ENCODE measurements around the gene STAT6. TPM values are rescaled to one million over a fixed set of nuclear protein-coding genes. Genes with fewer than 3 reads are reported as not detected.

The STAT6 gene
- total and polyA plus RNA-seq, 2 donors (not counting 1 experiment from before 2014, with no cell fraction given): 544 to 736 TPM

GRCh38 chr12:57093415-57094207 is 17.6 kb downstream of the STAT6 start:
- H4K20me1 ChIP-seq (ENCODE audit: control insufficient read depth, insufficient read depth, low read length, poor library complexity, severe bottlenecking): peaks cover 22% of the 10 kb centered on the region
- H3K27ac ChIP-seq (ENCODE audit: low read length in 2 of 2): peak overlapping the region; percentile 73 to 82
- Mint-ChIP-seq H3K4me3 (peak overlapping the region; percentile 82), H3K9me3 (ENCODE audit: insufficient read depth) (no peaks in the 10 kb centered on the region), H3K4me1 (peaks cover 65% of the 10 kb centered on the region), H3K27me3 (no peaks in the 10 kb centered on the region), H3K27ac (peak overlapping the region; percentile 95)
- no peaks in the 10 kb centered on the region for H3K27me3 ChIP-seq (replicated peaks in 1 of 4; ENCODE audit: control extremely low read depth in 1 of 4, control insufficient read depth in 3 of 4, insufficient read depth in 4 of 4, low read length in 3 of 4)
- H3K9ac ChIP-seq (ENCODE audit: low read length): peak overlapping the region; percentile 43
- POLR2A ChIA-PET: interaction anchor here (0.5 to 3.6 kb wide), 14 partner anchors 10 to 1118 kb away, joined by 3 to 56 read pairs (median 6); partner anchors contain the start of genes NEMP1 and STAT6
- H3K4me2 ChIP-seq (replicated peaks; ENCODE audit: low read depth, low read length, poor library complexity, severe bottlenecking): peak overlapping the region; percentile 82
- DNase-seq: peak; percentile 79
- peak overlapping the region; percentile 46 for H2AFZ ChIP-seq (ENCODE audit: insufficient read depth, low read depth, low read length, poor library complexity, severe bottlenecking)
- H3K36me3 ChIP-seq (replicated peaks in 1 of 2; ENCODE audit: control extremely low read depth in 1 of 2, control insufficient read depth in 1 of 2, extremely low read depth in 1 of 2, insufficient read depth in 2 of 2, low read length in 1 of 2): peaks cover 0 to 48% of the 10 kb centered on the region in 2 experiments
- WGBS (ENCODE audit: insufficient coverage): 60% methylated on average over 22 of the region's 24 CpGs
- CTCF ChIA-PET: interaction anchor here (0.5 to 18.5 kb wide), 9 partner anchors 13 to 1046 kb away, joined by 3 to 406 read pairs (median 4); partner anchors contain the start of genes NEMP1 and STAT6
- H3K4me3 ChIP-seq (ENCODE audit: control extremely low read depth in 1 of 5, extremely low read depth in 1 of 5, insufficient read depth in 1 of 5, low read depth in 2 of 5, low read length in 4 of 5): peak overlapping the region in 4 of 5 experiments; percentile 2 to 29 (median 22)
- no peaks in the 10 kb centered on the region for H3K9me3 ChIP-seq (ENCODE audit: control extremely low read depth in 1 of 3, control insufficient read depth in 2 of 3, insufficient read depth in 1 of 3, low read length in 2 of 3)
- no peak for TF ChIP-seq EZH2 (IDR thresholded peaks at IDR 0.05; ENCODE audit: borderline replicate concordance, insufficient read depth, low read depth, low read length, poor library complexity, severe bottlenecking)
- peak; percentile 46 for TF ChIP-seq CTCF (IDR thresholded peaks at IDR 0.05)
- peaks cover 22 to 35% of the 10 kb centered on the region in 2 donors for H3K4me1 ChIP-seq (ENCODE audit: control insufficient read depth in 2 of 2, insufficient read depth in 2 of 2, low read length in 2 of 2)
- intact Hi-C loops (cut with micrococcal nuclease): loop anchor here (1.0 to 2.0 kb wide), 3 partner anchors 15 to 24 kb away; partner anchors contain the start of gene NEMP1
- ATAC-seq (ENCODE audit: low read depth): peak; percentile 53
- peaks cover 17% of the 10 kb centered on the region for H3K79me2 ChIP-seq (ENCODE audit: control insufficient read depth, insufficient read depth, low read length)

Measured in B cell (primary cell).